ENCODE measurements around the gene PLCG2.
"Not testable (repeated sequence)": the region's sequence is repeated elsewhere in the genome, so short reads cannot be mapped to it uniquely, and the experiment has no call there.

The PLCG2 gene

DNA sequence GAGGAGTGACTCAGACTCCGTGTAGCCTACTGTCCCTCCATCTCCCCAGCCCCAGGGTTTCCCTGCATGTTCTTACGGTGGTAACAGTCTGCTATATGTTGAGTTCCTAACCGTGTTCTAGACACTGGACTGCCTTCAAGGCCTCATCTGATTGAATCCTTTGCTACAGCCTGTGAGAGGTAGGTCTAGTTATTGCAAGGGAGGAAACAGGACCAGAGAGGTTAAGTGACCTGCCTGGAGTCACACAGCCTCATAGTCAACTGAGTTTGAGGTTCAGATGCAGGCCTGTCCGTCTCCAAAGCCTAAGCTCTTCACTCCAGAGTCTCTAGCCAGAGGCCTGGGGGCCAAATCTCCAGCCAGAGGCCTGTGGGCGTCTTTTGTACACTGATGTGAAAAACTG lies 134.1 kb downstream of the PLCG2 start:
- DNase-seq (ENCODE audit: low spot score) = no peak

DNA sequence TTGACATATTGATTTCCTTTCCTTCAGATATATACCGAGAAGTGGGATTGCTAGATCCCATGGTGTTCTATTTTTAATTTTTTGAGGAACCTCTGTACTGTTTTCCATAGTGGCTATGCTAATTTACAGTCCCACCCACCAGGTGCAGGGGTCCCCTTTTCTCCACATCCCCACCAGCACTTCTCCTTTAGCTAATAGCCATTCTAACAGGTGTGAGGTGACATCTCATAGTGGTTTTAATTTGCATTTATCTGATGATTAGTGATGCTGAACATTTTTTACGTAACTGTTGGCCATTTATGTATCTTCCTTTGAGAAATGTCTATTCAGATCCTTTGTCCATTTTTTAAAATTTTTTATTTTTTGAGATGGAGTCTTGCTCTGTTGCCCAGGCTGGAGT lies 138.3 kb downstream of the PLCG2 start:
- no peak for DNase-seq (ENCODE audit: low spot score)

DNA sequence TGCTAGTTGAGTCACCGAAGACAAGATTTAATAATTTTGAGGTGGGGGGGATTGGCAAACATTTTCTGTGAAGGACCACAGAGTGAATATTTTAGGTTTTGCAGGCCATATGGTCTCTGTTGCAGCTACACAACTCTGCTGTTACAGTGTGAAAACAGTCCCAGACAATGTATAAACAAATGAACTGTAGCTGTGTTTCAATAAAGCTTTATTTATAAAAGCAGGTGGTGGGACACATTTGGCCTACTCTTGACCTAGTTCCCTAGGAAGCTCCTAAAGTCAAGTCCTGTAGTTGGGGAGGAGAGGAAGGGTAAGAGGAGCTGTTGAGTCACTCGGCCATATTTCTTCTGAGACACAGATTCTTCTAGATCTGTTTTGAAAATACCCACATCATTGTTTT lies 139.8 kb downstream of the PLCG2 start:
- no peak for DNase-seq (ENCODE audit: low spot score)

DNA sequence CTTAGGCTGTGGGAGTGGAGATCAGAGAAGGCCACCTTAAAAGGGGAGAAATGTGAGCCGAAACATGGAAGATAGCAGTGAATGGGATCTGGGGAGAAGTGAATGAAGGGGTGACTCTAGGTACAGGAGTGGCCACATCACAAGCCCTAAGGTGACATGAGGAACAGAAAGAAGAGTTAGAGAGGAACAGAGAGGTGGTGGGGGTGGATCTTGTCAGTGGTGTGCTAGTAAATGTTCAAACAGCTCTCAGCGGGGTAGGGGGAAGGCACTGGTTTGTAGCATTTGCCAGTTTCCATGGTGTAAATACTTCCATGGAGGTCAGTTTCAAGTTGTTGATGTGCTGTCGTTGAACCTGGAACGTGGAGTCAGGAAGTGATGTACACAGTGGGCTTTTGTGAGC lies 141.4 kb downstream of the PLCG2 start:
- DNase-seq (ENCODE audit: low spot score) = no peak

DNA sequence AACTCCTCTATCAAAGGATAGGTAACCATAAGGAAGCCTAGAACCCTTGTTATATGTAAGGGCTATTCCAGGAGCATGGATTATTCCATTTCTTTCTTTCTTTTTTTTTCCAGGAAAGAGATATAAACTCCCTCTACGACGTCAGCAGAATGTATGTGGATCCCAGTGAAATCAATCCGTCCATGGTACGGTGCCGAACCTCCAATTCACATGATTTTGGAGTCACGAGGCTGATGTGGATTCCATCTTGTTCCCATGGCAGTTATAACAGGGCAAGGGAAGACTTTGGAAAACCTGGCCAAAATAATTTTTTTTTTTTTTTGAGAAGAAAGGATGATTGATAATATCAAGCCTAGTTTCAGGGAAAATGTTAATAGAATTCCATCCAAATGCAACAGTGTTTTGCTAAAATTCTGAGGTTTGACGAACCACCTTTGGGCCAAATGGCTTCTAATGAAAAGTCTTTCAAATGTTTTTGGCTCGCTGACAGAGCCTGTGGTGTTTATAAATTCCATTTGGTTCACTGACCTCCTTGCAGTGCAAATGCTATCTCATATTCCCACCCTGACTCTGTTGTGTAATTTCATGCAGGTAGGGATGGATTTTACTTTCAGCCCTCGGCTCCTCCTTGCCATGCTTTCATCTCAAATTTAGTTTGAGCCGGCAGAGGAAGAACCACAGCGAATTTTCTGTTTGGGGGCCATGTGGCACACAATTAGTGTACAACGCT lies 142.2 kb downstream of the PLCG2 start:
- no peak for DNase-seq (ENCODE audit: low spot score)

DNA sequence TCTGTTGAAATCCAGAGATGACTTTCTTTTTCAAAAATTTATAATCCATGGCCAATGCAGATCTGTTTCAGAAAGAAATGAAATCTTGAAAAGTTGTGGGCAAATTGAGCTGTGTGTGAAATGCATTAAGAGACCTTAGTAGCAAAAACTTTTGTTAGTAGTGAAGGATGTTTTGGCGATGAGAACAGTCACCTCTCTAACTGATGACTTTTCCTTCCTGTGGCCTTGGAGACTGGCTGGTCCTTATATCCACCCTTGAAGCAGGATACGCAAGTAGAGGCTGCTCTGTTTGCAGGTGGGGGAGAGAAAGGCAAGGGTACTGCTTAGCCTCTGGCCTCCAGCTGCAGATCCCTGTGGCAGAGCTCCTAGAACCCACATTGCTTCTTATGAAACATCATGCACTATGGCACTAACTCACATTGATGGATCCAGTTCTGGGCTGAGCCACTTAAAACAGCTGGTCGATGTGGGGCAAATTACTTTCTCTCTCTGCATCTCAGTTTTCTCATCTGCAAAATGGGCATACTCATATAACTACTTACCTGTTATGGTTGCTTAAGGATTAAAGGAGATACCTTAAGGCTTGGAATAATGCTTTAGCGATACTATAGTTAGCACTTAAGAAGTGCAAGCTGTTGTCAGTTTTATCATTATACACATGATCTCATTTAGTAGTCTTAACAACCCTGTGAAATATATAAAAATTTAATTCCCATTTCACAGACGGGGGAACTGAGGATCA lies 142.9 kb downstream of the PLCG2 start:
- DNase-seq (ENCODE audit: low spot score) = no peak

DNA sequence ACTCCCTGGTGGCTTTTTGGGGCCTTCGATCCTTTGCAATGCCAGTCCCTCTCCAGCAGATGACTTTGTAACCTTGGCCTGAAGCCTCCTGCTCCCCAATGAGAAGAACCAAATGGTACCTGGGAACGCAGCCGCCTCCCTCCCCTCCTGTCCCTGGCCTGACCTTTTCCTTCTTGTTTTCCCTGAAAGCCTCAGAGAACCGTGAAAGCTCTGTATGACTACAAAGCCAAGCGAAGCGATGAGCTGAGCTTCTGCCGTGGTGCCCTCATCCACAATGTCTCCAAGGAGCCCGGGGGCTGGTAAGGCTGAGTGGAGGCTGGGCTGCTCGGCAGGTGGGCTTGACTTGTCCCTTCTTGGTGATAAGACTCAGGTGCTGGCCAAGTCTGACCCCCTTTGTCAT lies 144.2 kb downstream of the PLCG2 start:
- no peak for DNase-seq (ENCODE audit: low spot score)

DNA sequence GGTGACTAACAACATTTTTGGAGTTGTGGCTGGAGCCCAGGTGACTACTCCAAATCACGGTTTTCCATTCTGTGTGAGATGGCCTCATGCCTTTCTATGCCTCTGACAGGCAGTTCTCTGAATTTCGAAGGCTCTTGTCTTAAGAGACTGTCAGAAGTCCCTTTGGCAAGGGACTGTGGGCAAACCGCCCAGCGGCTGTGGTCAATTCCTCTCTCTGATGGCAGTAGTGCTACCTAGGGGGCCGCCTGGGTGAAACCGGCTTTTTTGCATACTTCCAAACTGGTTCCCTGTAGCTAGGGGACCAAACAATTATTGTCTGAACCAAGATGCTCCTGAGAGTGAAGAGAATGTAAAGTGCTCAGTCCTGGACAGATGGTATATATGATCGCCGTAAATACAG lies 145.9 kb downstream of the PLCG2 start:
- no peak for DNase-seq (ENCODE audit: low spot score)

DNA sequence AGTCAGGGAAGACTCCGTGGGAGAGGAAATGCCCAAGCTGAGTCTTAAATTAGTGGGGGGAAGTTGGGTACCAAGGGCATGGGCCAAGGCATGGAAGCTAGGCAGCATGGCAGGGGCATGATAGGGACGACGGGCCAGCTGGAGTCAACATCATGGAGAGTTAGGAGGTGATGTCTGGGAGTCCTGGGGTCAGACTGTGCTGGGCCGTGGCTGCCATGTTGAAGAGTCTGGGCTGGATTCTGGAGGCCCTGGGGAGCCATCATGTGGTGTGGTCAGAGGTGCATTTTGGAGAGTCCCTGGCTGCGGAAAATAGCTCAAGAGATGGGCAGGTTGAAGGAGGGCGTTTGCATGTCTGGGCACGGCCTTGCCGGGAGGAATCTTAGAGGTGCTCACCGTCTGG lies 146.9 kb downstream of the PLCG2 start:
- DNase-seq (ENCODE audit: low spot score) = no peak

DNA sequence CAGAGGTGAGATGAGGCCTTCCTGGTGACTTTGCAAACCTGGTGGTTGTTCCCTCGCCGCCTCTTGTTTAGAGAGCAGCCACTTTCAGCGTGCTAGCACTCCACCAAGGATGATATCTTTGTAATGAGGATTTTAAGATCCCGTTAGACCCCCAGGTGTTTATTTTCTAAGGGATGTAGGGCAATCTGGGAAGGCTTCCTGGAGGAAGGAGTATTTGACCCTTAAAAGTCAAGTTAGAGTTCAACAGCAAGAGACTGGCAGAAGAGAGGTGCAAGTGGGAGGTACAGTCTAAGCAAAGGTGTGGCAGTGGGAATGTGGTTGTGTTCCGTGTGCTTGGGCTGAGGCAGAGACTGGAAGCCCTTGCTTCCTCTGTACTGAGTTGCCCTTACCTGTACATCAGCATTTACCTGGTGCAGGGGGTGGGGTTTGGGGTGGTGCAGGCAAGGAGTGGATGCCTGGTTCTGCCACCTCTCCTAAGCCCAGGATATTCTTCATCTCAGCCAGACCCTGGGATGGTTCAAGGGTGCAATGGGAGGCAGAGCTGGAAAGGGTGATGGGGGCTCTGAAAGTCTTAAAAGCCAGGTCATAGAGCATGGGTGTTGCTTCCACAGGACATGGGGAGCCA lies 148.6 kb downstream of the PLCG2 start:
- DNase-seq (ENCODE audit: low spot score) = no peak

DNA sequence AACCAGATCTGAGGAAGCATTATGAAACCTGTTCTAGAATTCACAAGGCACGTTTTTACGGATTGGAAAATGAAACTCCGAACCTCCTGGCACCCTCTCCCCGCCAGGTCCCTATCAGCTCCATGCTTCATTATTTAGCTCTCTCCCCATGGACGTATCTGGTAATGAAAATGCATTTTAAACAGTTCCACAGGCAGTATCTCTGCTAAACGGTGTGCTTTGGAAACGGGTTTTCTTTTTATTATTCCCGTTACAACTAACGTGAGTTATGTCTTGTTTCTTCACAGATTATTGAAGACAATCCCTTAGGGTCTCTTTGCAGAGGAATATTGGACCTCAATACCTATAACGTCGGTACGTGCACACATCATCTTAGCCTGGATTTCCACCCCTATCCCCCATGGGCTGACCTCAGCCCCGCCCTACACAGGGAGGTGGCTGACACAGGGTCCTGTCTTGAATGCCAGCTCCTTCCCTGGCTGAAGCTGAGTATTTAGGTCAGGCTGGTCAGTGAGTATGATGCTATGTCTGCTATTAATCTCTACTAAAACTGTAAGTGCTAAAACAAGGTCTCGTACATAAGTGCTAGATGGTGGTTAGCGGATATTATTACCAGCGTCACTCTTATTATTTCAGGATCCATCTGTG lies 149.3 kb downstream of the PLCG2 start:
- no peak for DNase-seq (ENCODE audit: low spot score)

DNA sequence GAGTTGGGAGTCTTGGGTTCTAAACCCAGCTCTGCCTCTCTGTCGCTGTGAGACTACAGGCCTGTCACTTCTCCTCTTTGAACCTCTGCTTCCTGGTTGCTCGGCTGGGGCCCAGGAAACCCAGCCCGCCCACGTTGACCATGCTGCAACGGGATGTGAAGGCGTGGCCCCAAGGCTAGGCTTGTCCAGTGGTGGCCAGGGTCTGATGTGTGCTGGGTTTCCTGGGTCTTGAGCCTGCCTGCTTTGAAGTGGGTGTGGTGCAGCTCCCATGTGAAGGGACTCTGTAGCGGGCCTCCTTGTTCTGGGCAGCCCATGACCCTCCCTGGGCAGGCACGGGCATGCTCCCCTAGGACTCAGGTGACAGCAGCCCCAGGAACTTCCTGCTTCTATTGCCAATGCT lies 149.9 kb downstream of the PLCG2 start:
- no peak for DNase-seq (ENCODE audit: low spot score)

DNA sequence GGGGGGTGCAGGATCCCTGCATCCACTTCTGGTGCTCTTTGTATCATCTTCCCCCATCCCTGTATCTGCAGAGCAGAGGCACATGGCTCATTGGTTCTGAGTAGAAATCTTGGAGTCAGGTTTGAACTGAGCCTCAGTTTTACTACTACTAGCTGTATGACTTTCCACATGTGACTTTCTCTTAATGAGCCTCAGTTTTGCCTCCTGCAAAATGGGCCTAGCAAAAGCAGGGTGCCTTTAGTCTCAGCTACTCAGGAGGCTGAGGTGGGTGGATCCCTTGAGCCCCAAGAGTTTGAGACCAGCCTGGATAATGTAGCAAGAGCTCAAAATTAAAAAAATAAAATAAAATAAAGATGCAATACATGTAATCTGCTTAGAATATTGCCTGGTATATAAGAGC lies 150.8 kb downstream of the PLCG2 start:
- DNase-seq (ENCODE audit: low spot score) = no peak

DNA sequence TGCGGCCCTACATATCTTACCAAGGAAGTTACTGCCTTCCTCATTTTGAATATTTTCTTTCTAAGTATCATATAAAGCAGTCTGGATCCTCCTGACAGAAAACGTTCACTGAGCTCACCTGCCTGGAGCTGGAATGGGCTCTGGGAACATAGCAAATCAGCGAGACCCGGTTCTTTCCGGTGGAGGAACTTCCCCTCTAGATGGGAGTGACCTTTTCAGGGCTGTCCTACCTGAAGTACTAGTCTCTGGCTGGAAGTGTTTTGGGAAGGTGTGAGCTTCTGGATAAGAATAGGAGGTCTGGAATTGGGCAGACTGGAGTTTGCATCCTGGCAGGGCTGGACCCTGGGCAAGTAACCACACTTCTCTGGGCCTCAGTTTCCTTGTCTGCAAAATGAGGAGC lies 152.8 kb downstream of the PLCG2 start:
- no peak for DNase-seq (ENCODE audit: low spot score)

DNA sequence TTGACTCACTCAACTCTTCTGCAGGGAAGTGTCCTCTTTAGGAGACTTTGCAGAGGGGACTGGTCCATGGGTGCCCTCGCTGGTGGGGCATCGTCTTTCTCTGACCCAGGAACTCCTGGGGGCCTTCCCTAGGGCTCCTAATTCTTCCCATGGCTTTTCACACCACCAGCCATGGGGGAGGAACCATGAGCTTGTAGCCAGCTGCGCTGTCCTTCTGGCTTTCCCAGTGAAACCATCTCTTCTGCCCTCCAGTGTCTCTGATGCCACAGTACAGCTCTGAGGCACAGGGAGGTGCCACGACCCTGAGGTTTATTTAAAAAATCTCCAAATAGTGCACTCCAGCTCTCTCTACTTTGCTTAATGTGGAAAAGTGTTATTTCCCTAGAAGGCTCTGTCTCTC lies 153.6 kb downstream of the PLCG2 start:
- DNase-seq (ENCODE audit: low spot score) = no peak

DNA sequence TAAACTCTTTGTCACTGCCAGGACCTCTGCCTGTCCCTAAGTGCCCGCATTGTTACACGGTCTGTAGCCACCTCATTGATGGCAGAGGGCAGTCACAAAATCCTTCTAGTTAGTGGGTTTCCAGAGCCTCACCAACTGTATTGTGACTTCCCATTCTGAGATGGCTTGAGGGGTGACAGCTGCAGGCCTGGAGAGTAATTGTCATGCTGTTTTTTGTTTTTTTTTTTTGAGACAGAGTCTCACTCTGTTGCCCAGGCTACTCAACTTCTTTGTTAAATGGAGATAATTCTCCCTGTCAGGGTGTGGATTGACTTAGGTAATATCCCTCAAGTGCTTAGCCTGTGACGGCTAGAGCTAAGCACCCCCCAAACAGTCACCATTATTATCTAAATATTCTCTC lies 154.3 kb downstream of the PLCG2 start:
- DNase-seq (ENCODE audit: low spot score) = no peak

DNA sequence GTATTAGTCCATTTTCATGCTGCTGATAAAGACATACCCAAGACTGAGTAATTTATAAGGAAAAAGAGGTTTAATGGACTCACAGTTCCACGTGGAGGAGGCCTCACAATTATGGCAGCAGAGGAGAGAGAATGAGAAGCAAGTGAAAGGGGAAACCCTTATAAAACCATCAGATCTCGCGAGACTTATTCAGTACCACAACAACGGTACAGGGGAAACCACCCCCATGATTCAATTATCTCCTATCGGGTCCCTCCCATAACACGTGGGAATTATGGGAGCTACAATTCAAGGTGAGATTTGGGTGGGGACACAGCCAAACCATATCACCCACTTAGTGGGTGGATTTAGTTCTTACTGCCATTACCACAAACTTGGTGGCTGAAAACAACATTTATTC lies 155.6 kb downstream of the PLCG2 start:
- DNase-seq (ENCODE audit: low spot score) = not testable (repeated sequence)

DNA sequence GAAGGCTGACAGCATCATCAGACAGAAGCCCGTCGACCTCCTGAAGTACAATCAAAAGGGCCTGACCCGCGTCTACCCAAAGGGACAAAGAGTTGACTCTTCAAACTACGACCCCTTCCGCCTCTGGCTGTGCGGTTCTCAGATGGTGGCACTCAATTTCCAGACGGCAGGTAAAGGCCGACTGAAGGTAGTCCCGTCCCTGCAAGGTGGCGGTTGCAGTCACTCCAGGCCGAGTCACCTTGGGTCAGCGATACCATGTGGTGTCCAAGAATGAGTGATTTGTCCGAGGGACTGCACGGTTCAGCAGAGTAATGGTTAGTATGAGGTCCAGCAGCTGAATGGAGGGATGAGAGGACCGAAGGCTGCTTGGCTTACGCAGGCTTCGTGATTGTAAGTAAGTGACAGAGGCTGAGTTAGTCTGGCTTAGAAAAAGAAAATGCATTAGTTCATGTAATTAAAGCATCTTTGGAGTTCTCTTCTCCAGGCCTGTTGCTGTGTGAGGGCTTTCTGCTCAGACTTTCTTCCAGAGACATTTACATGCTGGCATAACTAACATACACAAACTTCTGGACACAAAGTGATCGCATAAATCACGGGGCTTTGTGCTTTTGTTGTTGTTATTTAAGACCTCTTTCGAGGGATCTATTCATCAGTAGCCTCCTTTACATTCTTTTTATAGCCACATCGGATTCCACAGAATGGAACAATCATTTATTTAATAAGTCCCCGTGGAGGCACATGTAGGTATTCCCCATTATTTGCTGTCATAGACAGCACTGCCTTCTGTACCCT lies 157.3 kb downstream of the PLCG2 start:
- no peak for DNase-seq (ENCODE audit: low spot score)

DNA sequence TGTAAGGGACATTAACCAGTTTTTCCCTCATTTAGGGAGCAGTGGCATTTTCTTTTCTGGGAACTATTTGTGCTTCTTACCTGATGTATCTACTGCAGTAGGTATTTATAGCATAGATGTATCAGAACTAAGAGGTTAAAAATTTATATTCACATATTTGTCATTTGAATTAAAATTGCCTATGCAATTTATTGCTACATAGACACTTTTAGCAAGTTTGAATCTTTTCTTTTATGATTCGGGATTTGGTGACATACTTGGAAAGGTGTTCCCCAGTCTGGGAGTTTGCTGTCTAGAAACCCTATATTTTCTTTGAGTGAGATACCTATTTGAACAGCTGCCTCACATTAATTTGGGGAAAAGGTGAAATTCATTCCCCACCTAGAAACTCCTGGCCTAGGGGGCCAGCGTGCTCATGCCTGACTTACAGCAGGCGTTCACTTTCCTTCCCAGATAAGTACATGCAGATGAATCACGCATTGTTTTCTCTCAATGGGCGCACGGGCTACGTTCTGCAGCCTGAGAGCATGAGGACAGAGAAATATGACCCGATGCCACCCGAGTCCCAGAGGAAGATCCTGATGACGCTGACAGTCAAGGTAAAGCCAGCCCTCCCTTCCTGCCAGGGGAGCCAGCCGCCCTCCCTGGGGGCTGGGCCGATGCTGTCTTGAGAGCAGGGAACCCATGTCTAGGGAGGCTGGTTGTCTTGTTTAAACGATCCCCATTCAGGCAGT lies 158.4 kb downstream of the PLCG2 start:
- DNase-seq (ENCODE audit: low spot score) = no peak

DNA sequence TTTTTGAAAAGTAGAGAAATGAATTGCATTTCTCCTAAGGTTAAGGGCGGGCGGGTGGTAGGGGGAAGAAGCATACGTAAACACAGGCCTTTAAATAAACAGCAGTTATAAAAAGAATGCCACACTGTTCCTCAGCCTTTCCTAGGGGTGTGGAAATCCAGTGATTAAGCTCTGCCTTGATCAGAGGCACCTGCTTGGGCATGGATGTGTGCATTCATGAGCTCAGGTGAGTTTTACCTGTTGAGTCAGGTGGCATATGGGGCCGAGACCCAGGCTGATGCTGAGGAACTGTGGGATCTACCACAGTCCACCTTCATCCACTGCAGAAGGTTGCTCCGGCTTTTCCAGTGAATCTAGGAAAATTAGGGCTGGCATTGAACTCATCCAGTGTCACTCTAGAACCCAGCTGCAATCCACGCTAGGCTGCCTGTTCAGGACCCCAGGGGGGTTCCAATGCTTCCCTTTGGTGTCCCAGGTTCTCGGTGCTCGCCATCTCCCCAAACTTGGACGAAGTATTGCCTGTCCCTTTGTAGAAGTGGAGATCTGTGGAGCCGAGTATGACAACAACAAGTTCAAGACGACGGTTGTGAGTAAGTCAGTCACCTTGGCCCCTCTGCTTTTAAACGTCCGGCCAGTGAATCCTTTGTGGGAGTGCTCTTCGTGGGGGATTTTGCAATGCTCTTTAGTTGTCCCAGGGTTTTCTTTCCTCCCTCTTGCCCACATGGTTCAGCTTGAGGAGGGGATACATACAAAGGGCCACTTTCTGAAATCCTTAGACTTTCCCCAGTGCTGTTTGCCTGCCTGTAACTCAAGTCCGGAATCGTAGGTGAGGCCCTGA lies 159.5 kb downstream of the PLCG2 start:
- DNase-seq (ENCODE audit: low spot score) = no peak
